Measurements from ENCODE around the gene BAD.

- TF ChIP-seq POLR2A (IDR thresholded peaks at IDR 0.05), result no peak
- TF ChIP-seq, protein P1, sequence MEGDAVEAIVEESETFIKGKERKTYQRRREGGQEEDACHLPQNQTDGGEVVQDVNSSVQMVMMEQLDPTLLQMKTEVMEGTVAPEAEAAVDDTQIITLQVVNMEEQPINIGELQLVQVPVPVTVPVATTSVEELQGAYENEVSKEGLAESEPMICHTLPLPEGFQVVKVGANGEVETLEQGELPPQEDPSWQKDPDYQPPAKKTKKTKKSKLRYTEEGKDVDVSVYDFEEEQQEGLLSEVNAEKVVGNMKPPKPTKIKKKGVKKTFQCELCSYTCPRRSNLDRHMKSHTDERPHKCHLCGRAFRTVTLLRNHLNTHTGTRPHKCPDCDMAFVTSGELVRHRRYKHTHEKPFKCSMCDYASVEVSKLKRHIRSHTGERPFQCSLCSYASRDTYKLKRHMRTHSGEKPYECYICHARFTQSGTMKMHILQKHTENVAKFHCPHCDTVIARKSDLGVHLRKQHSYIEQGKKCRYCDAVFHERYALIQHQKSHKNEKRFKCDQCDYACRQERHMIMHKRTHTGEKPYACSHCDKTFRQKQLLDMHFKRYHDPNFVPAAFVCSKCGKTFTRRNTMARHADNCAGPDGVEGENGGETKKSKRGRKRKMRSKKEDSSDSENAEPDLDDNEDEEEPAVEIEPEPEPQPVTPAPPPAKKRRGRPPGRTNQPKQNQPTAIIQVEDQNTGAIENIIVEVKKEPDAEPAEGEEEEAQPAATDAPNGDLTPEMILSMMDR (IDR thresholded peaks at IDR 0.05 in 4 of 5, conservative IDR thresholded peaks at IDR 0.05 in 1 of 5), result no peak
Observed at GRCh38 chr11:64256300-64256699, 28.2 kb downstream of the BAD start.
